C4-2B (cell line): ENCODE measurements around the gene ARHGAP4.

ENCODE experiments used
- ZFX ChIP-seq: fragments of 450-650 bp; IDR thresholded peaks from 2 replicates; pipeline ENCODE4 v1.6.1; 2017
- TF ChIP-seq, protein P1 (sequence below): fragments of 450-650 bp; conservative IDR thresholded peaks from 2 replicates; pipeline ENCODE4 v1.5.1; 2017; ENCODE audit warnings: mild to moderate bottlenecking

GRCh38 chrX:153883163-153883843 lies 42.8 kb downstream of the ARHGAP4 start:
- TF ChIP-seq, protein P1, sequence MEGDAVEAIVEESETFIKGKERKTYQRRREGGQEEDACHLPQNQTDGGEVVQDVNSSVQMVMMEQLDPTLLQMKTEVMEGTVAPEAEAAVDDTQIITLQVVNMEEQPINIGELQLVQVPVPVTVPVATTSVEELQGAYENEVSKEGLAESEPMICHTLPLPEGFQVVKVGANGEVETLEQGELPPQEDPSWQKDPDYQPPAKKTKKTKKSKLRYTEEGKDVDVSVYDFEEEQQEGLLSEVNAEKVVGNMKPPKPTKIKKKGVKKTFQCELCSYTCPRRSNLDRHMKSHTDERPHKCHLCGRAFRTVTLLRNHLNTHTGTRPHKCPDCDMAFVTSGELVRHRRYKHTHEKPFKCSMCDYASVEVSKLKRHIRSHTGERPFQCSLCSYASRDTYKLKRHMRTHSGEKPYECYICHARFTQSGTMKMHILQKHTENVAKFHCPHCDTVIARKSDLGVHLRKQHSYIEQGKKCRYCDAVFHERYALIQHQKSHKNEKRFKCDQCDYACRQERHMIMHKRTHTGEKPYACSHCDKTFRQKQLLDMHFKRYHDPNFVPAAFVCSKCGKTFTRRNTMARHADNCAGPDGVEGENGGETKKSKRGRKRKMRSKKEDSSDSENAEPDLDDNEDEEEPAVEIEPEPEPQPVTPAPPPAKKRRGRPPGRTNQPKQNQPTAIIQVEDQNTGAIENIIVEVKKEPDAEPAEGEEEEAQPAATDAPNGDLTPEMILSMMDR = no peak
- TF ChIP-seq ZFX = no peak
